HK-2 (cell line): ENCODE results near the gene TTLL6.
"Not testable (repeated sequence)": the region's sequence is repeated elsewhere in the genome, so short reads cannot be mapped to it uniquely, and the experiment has no call there.

Experiments used
- DNase-seq: peaks from one replicate; pipeline ENCODE4 v3.0.0-alpha.2; 2018; ENCODE audit not compliant: unreplicated experiment

TTLL6 gene

GRCh38 chr17:48816774-48817590 lies at the start of gene TTLL6:
TSS of gene TTLL6 (minus strand) at chr17:48817229. CDS start at chr17:48817072, 157 bp downstream.
- peak; percentile 77 for DNase-seq

- no peak for DNase-seq
These were observed 43.4 kb upstream of the TTLL6 start for GRCh38 chr17:48860456-48860855.

- no peak for DNase-seq
These were observed 43.0 kb upstream of the TTLL6 start for GRCh38 chr17:48860034-48860433.

GRCh38 chr17:48856122-48856821 lies 39.2 kb upstream of the TTLL6 start:
- no peak for DNase-seq

GRCh38 chr17:48854774-48855476 lies 37.9 kb upstream of the TTLL6 start:
- no peak for DNase-seq

- DNase-seq = no peak
These were observed 33.8 kb upstream of the TTLL6 start for GRCh38 chr17:48850792-48851323.

GRCh38 chr17:48843187-48843900 lies 26.3 kb upstream of the TTLL6 start:
- no peak for DNase-seq

- DNase-seq = no peak
These were observed 25.7 kb upstream of the TTLL6 start for GRCh38 chr17:48842746-48843145.

GRCh38 chr17:48841395-48841831 lies 24.4 kb upstream of the TTLL6 start:
- DNase-seq = no peak

- no peak for DNase-seq
These were observed 23.4 kb upstream of the TTLL6 start for GRCh38 chr17:48840441-48840840.

- not testable (repeated sequence) for DNase-seq
These were observed 20.4 kb upstream of the TTLL6 start for GRCh38 chr17:48837458-48837857.

- DNase-seq = no peak
These were observed 18.9 kb upstream of the TTLL6 start for GRCh38 chr17:48835971-48836370.

GRCh38 chr17:48834973-48835372 lies 17.9 kb upstream of the TTLL6 start:
- no peak for DNase-seq

- DNase-seq = no peak
These were observed 14.5 kb upstream of the TTLL6 start for GRCh38 chr17:48831549-48831883.

GRCh38 chr17:48830840-48831548 lies 14.0 kb upstream of the TTLL6 start, which contains the start of gene CALCOCO2:
TSS of gene CALCOCO2 (plus strand) at chr17:48831035. CDS start at chr17:48841708, 10,673 bp downstream.
- DNase-seq = peak; percentile 91

- DNase-seq = no peak
These were observed 8.7 kb upstream of the TTLL6 start for GRCh38 chr17:48825446-48826381.

- not testable (repeated sequence) for DNase-seq
These were observed 3.9 kb upstream of the TTLL6 start for GRCh38 chr17:48820936-48821335.

- DNase-seq = no peak
These were observed 2.4 kb upstream of the TTLL6 start for GRCh38 chr17:48819466-48819865.

- no peak for DNase-seq
These were observed 1.4 kb upstream of the TTLL6 start for GRCh38 chr17:48818361-48818841.

GRCh38 chr17:48816438-48816773 lies 623 bp downstream of the TTLL6 start:
- DNase-seq = no peak
